ENCODE measurements around the gene MAST3.
"Not testable (repeated sequence)": the region's sequence is repeated elsewhere in the genome, so short reads cannot be mapped to it uniquely, and the experiment has no call there.

MAST3 gene

GRCh38 chr19:18099623-18099995 lies 2.0 kb downstream of the MAST3 start:
- DNase-seq (ENCODE audit: low spot score), result no peak
- in situ Hi-C loops (cut with MboI; ENCODE audit: low sequenced_read_pairs, unreplicated experiment), result no loop called here
- TF ChIP-seq CTCF (IDR thresholded peaks at IDR 0.05; ENCODE audit: borderline replicate concordance, control extremely low read depth, extremely low read depth, insufficient read depth, missing control alignments), result no peak

- no peak for DNase-seq (ENCODE audit: low spot score)
- in situ Hi-C loops (cut with MboI; ENCODE audit: low sequenced_read_pairs, unreplicated experiment), result no loop called here
- TF ChIP-seq CTCF (IDR thresholded peaks at IDR 0.05; ENCODE audit: borderline replicate concordance, control extremely low read depth, extremely low read depth, insufficient read depth, missing control alignments), result no peak
These were observed 3.1 kb downstream of the MAST3 start for GRCh38 chr19:18100710-18101109.

GRCh38 chr19:18101268-18101667 lies 3.7 kb downstream of the MAST3 start:
- no peak for DNase-seq (ENCODE audit: low spot score)
- in situ Hi-C loops (cut with MboI; ENCODE audit: low sequenced_read_pairs, unreplicated experiment), result no loop called here
- no peak for TF ChIP-seq CTCF (IDR thresholded peaks at IDR 0.05; ENCODE audit: borderline replicate concordance, control extremely low read depth, extremely low read depth, insufficient read depth, missing control alignments)

- no peak for TF ChIP-seq CTCF (IDR thresholded peaks at IDR 0.05; ENCODE audit: borderline replicate concordance, control extremely low read depth, extremely low read depth, insufficient read depth, missing control alignments)
- in situ Hi-C loops (cut with MboI; ENCODE audit: low sequenced_read_pairs, unreplicated experiment), result no loop called here
- no peak for DNase-seq (ENCODE audit: low spot score)
These were observed 5.5 kb downstream of the MAST3 start for GRCh38 chr19:18102916-18103542.

- no peak for TF ChIP-seq CTCF (IDR thresholded peaks at IDR 0.05; ENCODE audit: borderline replicate concordance, control extremely low read depth, extremely low read depth, insufficient read depth, missing control alignments)
- DNase-seq (ENCODE audit: low spot score), result no peak
- in situ Hi-C loops (cut with MboI; ENCODE audit: low sequenced_read_pairs, unreplicated experiment), result no loop called here
These were observed 7.2 kb downstream of the MAST3 start for GRCh38 chr19:18104793-18105131.

GRCh38 chr19:18105259-18105658 lies 7.7 kb downstream of the MAST3 start:
- DNase-seq (ENCODE audit: low spot score); in situ Hi-C loops (cut with MboI; ENCODE audit: low sequenced_read_pairs, unreplicated experiment): not testable (repeated sequence)

- in situ Hi-C loops (cut with MboI; ENCODE audit: low sequenced_read_pairs, unreplicated experiment), result no loop called here
- DNase-seq (ENCODE audit: low spot score), result no peak
- TF ChIP-seq CTCF (IDR thresholded peaks at IDR 0.05; ENCODE audit: borderline replicate concordance, control extremely low read depth, extremely low read depth, insufficient read depth, missing control alignments), result no peak
These were observed 9.7 kb downstream of the MAST3 start for GRCh38 chr19:18107235-18107634.
